GM13976 (cell line): ENCODE measurements around the gene SLC35F3.

Experiments used
- DNase-seq: peaks from one replicate; pipeline ENCODE4 v3.0.0; 2012; ENCODE audit warnings: low spot score
- in situ Hi-C: fragments of 300-500 bp; cut with MboI; formaldehyde crosslinking; loops from one replicate; pipeline ENCODE4 v1.12.0; 2022; ENCODE audit warnings: low sequenced_read_pairs, mixed read lengths, inconsistent platforms; ENCODE audit not compliant: unreplicated experiment
- TF ChIP-seq, protein P1 (sequence below): IDR thresholded peaks from 2 replicates; pipeline ENCODE4 v1.5.1; 2012; ENCODE audit warnings: borderline replicate concordance, mild to moderate bottlenecking; ENCODE audit not compliant: insufficient read depth; ENCODE audit errors: extremely low read depth, missing control alignments, control extremely low read depth

SLC35F3 gene

DNA sequence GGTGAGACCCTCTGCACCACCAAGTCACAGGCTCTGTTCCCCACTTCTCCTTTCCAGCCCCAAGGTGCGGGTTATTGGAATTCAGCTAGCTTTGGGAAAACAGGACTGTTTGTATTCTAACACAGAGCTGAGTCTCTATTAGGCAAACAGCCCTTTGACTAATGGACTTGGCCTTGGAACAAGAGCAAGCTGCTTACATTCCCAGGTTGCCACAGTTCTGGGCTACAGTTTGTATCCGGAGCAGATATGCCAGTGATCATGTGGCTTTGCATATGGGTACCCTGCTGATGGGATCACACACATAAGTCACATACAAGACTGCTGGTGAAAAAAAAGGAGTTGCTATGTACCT is 358.3 kb downstream of the SLC35F3 start:
- no peak for DNase-seq
- in situ Hi-C loops = no loop called here
- TF ChIP-seq, protein P1, sequence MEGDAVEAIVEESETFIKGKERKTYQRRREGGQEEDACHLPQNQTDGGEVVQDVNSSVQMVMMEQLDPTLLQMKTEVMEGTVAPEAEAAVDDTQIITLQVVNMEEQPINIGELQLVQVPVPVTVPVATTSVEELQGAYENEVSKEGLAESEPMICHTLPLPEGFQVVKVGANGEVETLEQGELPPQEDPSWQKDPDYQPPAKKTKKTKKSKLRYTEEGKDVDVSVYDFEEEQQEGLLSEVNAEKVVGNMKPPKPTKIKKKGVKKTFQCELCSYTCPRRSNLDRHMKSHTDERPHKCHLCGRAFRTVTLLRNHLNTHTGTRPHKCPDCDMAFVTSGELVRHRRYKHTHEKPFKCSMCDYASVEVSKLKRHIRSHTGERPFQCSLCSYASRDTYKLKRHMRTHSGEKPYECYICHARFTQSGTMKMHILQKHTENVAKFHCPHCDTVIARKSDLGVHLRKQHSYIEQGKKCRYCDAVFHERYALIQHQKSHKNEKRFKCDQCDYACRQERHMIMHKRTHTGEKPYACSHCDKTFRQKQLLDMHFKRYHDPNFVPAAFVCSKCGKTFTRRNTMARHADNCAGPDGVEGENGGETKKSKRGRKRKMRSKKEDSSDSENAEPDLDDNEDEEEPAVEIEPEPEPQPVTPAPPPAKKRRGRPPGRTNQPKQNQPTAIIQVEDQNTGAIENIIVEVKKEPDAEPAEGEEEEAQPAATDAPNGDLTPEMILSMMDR = no peak

DNA sequence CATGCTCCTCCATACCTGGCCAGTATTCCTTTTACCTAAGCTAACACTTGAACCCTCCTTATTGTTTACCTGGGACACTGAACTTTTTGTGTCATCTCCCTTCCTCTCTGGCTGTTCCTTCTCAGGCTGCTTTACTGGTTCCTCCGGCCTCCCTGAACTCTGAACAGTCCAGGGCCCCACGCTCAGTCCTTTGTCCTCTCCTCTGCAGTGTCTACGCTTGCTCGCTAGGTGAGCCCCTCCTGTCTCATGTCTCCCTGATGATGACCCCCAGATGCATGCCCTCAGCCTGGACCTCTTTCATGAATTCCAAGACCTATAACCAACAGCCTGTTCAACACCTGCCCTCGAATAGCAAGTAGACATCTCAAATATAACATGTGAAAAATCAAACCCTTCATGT is 360.4 kb downstream of the SLC35F3 start:
- DNase-seq = no peak
- in situ Hi-C loops = no loop called here
- TF ChIP-seq, protein P1 = no peak

DNA sequence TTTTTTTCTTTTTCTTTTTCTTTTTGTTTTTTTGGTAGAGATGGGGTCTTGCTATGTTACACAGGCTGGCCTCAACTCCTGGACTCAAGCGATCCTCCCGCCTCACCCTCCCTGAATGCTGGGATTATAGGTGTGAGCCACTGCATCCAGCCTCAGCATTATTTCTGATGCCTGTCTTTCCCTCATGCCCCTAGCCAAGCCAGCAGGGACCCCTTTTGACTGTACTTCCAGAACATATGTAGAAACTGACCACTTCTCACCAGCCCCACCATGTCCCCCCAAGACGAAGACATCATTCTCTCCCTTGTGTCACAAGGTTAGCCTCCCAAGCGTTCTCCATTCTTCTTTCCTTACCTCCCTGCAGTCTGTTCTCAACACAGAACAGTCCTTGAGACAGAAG is 360.8 kb downstream of the SLC35F3 start:
- in situ Hi-C loops = no loop called here
- no peak for DNase-seq
- TF ChIP-seq, protein P1 = no peak

DNA sequence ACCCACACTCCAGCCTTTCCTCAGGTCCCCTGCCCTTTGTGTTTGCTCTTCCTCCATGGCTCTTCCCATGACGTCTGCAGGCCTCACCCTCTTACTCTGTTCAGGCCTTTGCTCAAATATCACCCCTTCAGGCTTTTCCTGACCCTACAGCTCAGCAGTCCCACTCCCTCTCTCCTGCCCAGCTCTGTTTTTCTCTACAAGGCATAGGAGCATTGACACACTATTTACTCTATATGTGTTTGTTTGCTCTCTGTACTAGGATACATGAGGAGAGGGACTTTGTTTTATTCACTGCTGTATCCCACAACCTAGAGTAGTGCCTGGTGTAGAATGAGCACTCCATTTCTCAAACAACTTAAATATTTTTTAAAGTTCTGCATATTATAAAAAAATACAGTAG is 361.4 kb downstream of the SLC35F3 start:
- in situ Hi-C loops = no loop called here
- no peak for DNase-seq
- TF ChIP-seq, protein P1 = no peak

DNA sequence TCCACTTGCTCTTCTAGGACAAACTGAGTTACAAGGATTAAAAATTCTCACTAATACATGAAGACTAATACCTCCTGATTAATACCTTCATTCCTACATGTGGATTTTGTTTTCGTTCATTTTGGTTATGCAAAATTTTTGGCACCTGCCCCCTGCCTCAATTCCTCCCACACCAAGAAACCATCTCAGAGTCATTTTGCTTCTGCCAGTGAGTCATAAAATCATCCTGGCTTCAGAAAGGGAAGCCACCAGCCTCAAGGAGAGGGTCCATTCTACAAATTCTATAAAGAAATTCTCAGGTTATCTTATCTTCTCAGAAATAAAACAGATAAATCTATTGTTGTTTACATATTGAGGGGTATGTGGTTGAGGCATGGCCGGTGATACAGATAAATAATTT is 365.6 kb downstream of the SLC35F3 start:
- in situ Hi-C loops = no loop called here
- TF ChIP-seq, protein P1 = no peak
- no peak for DNase-seq

DNA sequence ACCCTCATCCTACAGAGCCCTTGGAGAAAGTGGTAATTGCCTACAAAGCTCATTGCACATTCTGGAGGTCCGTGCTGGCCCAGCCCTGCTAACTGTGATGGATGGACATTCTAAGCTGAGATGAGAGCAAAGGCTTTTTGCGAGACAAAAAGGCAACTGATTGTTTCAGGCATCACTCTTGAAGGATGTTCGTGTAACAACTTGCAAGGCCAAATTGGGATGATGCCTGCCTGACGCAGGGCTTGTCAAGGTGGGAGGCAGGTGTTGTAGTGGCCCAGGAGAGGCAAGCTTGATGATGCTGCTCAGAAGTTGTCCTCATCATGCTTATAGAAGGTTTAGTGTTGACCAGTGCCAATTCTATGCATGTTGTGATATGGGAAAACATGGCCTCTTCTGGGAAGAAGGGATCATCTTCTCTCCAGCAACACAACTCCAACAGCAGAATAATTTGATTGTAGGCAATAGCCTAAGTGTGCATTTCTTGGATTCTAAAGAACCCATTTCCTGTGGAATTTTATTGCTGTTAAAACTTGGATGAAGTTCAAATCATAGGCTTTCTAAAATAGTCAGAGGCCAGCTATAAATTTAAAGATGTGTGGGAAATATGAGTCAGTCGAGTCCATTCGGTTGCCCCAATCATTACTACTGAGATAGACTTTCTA is 366.2 kb downstream of the SLC35F3 start:
- TF ChIP-seq, protein P1 = no peak
- in situ Hi-C loops = no loop called here
- no peak for DNase-seq
